ENCODE measurements around the gene CHTOP.

DNA sequence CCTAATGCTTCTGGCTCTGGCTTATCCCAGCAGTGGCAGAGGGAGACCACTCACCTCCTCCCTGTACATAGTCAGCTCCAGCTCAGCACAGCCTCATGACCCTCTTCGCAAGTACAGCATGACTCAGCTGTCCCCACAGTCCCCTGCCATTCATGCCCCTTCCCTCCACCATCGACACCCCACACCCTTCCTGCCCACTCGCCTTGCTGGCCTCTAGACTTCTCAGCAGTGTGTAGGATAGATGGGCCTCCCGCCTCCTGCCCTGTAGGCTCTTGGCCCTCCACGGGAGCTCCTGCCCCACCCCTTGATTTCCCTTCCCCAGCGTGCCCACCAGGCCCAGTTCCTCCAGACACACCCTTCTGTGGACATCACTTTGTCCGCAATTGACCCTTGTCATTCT lies 54.4 kb downstream of the CHTOP start:
- no peak for TF ChIP-seq TAF1 (IDR thresholded peaks at IDR 0.05; ENCODE audit: borderline replicate concordance, low read depth, low read length)
- TF ChIP-seq POLR2AphosphoS5 (IDR thresholded peaks at IDR 0.05; ENCODE audit: low read depth, low read length): no peak

Measured in GM12892 (cell line).